ENCODE measurements around the gene MOAP1. TPM values are rescaled to one million over a fixed set of nuclear protein-coding genes. Genes with fewer than 3 reads are reported as not detected.

Gene MOAP1
- total and polyA plus RNA-seq, 10 donors: 16.3 to 31.4 (median 25.7) TPM

- Histone ChIP-seq H3K27ac (no peak overlapping the region), H3K4me1 (peaks cover 0 to under 1% (median 0%) of the 10 kb centered on the region in 6 donors), H3K4me3 (no peak overlapping the region), H3K27me3 (replicated peaks in 1 of 7) (no peaks in the 10 kb centered on the region), H3K36me3 (no peaks in the 10 kb centered on the region), H3K9me3 (no peaks in the 10 kb centered on the region)
- no peak for DNase-seq
- TF ChIP-seq, protein P1, sequence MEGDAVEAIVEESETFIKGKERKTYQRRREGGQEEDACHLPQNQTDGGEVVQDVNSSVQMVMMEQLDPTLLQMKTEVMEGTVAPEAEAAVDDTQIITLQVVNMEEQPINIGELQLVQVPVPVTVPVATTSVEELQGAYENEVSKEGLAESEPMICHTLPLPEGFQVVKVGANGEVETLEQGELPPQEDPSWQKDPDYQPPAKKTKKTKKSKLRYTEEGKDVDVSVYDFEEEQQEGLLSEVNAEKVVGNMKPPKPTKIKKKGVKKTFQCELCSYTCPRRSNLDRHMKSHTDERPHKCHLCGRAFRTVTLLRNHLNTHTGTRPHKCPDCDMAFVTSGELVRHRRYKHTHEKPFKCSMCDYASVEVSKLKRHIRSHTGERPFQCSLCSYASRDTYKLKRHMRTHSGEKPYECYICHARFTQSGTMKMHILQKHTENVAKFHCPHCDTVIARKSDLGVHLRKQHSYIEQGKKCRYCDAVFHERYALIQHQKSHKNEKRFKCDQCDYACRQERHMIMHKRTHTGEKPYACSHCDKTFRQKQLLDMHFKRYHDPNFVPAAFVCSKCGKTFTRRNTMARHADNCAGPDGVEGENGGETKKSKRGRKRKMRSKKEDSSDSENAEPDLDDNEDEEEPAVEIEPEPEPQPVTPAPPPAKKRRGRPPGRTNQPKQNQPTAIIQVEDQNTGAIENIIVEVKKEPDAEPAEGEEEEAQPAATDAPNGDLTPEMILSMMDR (IDR thresholded peaks at IDR 0.05 in 8 of 11, conservative IDR thresholded peaks at IDR 0.05 in 3 of 11): no peak
- TF ChIP-seq POLR2AphosphoS5 (IDR thresholded peaks at IDR 0.05) (no peak), POLR2A (IDR thresholded peaks at IDR 0.05) (no peak)
- WGBS, 5 donors: 77 to 82% (median 79%) methylated on average over 8 of the region's 8 CpGs
- intact Hi-C loops (cut with DNase I; ENCODE audit: low total_unique reads): no loop called here
Observed at GRCh38 chr14:93156693-93157369, 27.9 kb downstream of the MOAP1 start.

GRCh38 chr14:93155667-93156066 lies 29.0 kb downstream of the MOAP1 start:
- no peak overlapping the region for H3K27ac ChIP-seq
- no peak overlapping the region for H3K4me3 ChIP-seq
- H3K4me1 ChIP-seq: peaks cover 1 to 12% (median 4%) of the 10 kb centered on the region in 6 donors
- no peak for DNase-seq
- H3K27me3 ChIP-seq (replicated peaks in 1 of 7): no peaks in the 10 kb centered on the region
- no peaks in the 10 kb centered on the region for H3K36me3 ChIP-seq
- H3K9me3 ChIP-seq: no peaks in the 10 kb centered on the region
- 64 to 93% (median 80%) methylated on average over 2 of the region's 2 CpGs for WGBS, 5 donors
- no peak for TF ChIP-seq POLR2AphosphoS5 (IDR thresholded peaks at IDR 0.05)
- TF ChIP-seq, protein P1 (IDR thresholded peaks at IDR 0.05 in 8 of 11, conservative IDR thresholded peaks at IDR 0.05 in 3 of 11): no peak
- intact Hi-C loops (cut with DNase I; ENCODE audit: low total_unique reads): no loop called here

GRCh38 chr14:93153121-93153520 lies 31.6 kb downstream of the MOAP1 start:
- WGBS, 5 donors: 54 to 82% (median 60%) methylated on average over 7 of the region's 7 CpGs
- DNase-seq: no peak
- Histone ChIP-seq H3K27me3 (replicated peaks in 1 of 7) (no peaks in the 10 kb centered on the region), H3K4me1 (peaks cover 3 to 21% (median 13%) of the 10 kb centered on the region in 6 donors), H3K9me3 (no peaks in the 10 kb centered on the region), H3K27ac (peak overlapping the region in 3 of 8 donors; percentile 9 to 77 (median 17)), H3K36me3 (no peaks in the 10 kb centered on the region), H3K4me3 (no peak overlapping the region)
- no peak for TF ChIP-seq POLR2AphosphoS5 (IDR thresholded peaks at IDR 0.05)
- TF ChIP-seq, protein P1 (IDR thresholded peaks at IDR 0.05 in 8 of 11, conservative IDR thresholded peaks at IDR 0.05 in 3 of 11): no peak
- intact Hi-C loops (cut with DNase I; ENCODE audit: low total_unique reads): no loop called here

DNA sequence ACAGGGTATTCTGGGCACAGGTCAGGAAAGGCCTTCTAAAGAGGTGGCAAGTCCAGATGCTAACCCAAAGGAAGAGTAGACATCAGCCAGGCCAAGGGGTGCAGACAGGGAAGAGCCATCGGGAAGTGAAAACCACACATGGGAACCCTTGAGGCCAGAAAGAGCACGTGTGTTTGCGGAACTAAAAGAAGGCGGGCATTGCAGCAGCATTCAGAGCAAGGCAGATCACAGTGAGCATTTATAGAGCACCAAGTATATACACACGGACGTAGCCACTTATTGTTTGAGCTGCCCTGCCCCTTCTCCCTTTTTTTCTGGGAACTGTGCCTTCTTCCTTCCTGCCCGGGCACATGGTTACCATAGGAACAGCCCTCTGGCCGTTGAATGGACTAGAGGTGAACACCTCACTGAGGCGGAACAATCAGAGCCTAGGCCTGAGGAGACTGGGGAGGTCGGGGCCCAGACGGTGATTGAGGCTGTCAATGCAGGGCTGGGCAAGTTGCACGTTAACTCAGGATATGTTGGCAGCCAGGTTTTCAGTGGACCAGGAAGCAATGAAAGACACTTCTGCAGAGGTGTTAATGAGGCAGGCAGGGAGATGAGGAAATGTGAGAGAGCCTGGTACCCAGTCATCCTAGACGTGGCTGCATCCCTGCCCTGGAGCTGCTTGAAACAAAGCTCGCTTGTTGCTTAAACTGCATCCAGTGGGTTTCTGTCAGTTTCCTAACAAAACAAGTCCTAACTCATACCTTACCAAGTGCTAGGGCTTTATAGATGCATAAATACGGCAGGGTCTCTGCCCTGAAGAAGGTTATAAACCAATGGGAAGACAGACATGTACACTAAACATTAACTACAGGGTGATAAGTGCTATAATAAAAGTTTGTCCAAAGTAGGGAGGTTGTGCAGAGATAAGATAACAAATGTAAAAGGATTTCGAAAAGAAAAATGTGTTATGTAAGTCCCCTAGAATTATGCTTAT lies 34.2 kb downstream of the MOAP1 start:
- H3K27ac ChIP-seq: peak overlapping the region in 7 of 8 donors; percentile 6 to 77 (median 69)
- 32 to 52% (median 43%) methylated on average over 16 of the region's 16 CpGs for WGBS, 5 donors
- no peaks in the 10 kb centered on the region for H3K9me3 ChIP-seq
- no peaks in the 10 kb centered on the region for H3K36me3 ChIP-seq
- TF ChIP-seq POLR2A (IDR thresholded peaks at IDR 0.05) (no peak), POLR2AphosphoS5 (IDR thresholded peaks at IDR 0.05) (peak in 1 of 3 donors; percentile 24)
- TF ChIP-seq, protein P1 (IDR thresholded peaks at IDR 0.05 in 8 of 11, conservative IDR thresholded peaks at IDR 0.05 in 3 of 11): no peak
- H3K4me3 ChIP-seq: peak overlapping the region in 1 of 8 donors; percentile 4
- DNase-seq: no peak
- no peaks in the 10 kb centered on the region for H3K27me3 ChIP-seq (replicated peaks in 1 of 7)
- intact Hi-C loops (cut with DNase I; ENCODE audit: low total_unique reads): no loop called here
- peaks cover 3 to 21% (median 13%) of the 10 kb centered on the region in 6 donors for H3K4me1 ChIP-seq
